ENCODE measurements around the gene RNLS. TPM values are rescaled to one million over a fixed set of nuclear protein-coding genes. Genes with fewer than 3 reads are reported as not detected.

The RNLS gene
- polyA plus RNA-seq, 1 experiment: 6.1 TPM

GRCh38 chr10:88237896-88238614 lies 345.1 kb downstream of the RNLS start:
- DNase-seq (ENCODE audit: low read depth, low spot score): no peak

GRCh38 chr10:88236121-88236743 lies 346.9 kb downstream of the RNLS start:
- H3K4me3 ChIP-seq (ENCODE audit: low read depth, low read length): no peak overlapping the region
- no peak for TF ChIP-seq CTCF (IDR thresholded peaks at IDR 0.05; ENCODE audit: low read depth, low read length)
- no peak for DNase-seq (ENCODE audit: low read depth, low spot score)
- POLR2A ChIA-PET: no interaction called here
- H3K27ac ChIP-seq (ENCODE audit: low read depth, low read length): no peak overlapping the region
- H3K27me3 ChIP-seq (ENCODE audit: control insufficient read depth, insufficient read depth, low read length): no peaks in the 10 kb centered on the region
- CTCF ChIA-PET: interaction anchor here (0.6 kb wide), 1 partner anchor 21 kb away, joined by 4 read pairs; no protein-coding TSS in a partner anchor
- H3K9me3 ChIP-seq (ENCODE audit: control insufficient read depth, insufficient read depth, low read length): no peaks in the 10 kb centered on the region

More at GRCh38 chr10:88237896-88238614, 345.1 kb downstream of the RNLS start:
- ChIA-PET CTCF (no interaction called here), POLR2A (no interaction called here)
- TF ChIP-seq CTCF (IDR thresholded peaks at IDR 0.05; ENCODE audit: low read depth, low read length): no peak
- no peak overlapping the region for H3K27ac ChIP-seq (ENCODE audit: low read depth, low read length)
- H3K4me3 ChIP-seq (ENCODE audit: low read depth, low read length): no peak overlapping the region
- H3K9me3 ChIP-seq (ENCODE audit: control insufficient read depth, insufficient read depth, low read length): no peaks in the 10 kb centered on the region
- no peaks in the 10 kb centered on the region for H3K27me3 ChIP-seq (ENCODE audit: control insufficient read depth, insufficient read depth, low read length)

- CTCF ChIA-PET: no interaction called here
- no peak overlapping the region for H3K4me3 ChIP-seq (ENCODE audit: low read depth, low read length)
- POLR2A ChIA-PET: no interaction called here
- no peaks in the 10 kb centered on the region for H3K27me3 ChIP-seq (ENCODE audit: control insufficient read depth, insufficient read depth, low read length)
- TF ChIP-seq CTCF (IDR thresholded peaks at IDR 0.05; ENCODE audit: low read depth, low read length): no peak
- DNase-seq (ENCODE audit: low read depth, low spot score): no peak
- no peaks in the 10 kb centered on the region for H3K9me3 ChIP-seq (ENCODE audit: control insufficient read depth, insufficient read depth, low read length)
- no peak overlapping the region for H3K27ac ChIP-seq (ENCODE audit: low read depth, low read length)
These were observed 348.8 kb downstream of the RNLS start for GRCh38 chr10:88234297-88234696.

- CTCF ChIA-PET: no interaction called here
- POLR2A ChIA-PET: no interaction called here
- no peaks in the 10 kb centered on the region for H3K27me3 ChIP-seq (ENCODE audit: control insufficient read depth, insufficient read depth, low read length)
- H3K9me3 ChIP-seq (ENCODE audit: control insufficient read depth, insufficient read depth, low read length): no peaks in the 10 kb centered on the region
- no peak for TF ChIP-seq CTCF (IDR thresholded peaks at IDR 0.05; ENCODE audit: low read depth, low read length)
- DNase-seq (ENCODE audit: low read depth, low spot score): no peak
- no peak overlapping the region for H3K27ac ChIP-seq (ENCODE audit: low read depth, low read length)
- H3K4me3 ChIP-seq (ENCODE audit: low read depth, low read length): no peak overlapping the region
These were observed 349.2 kb downstream of the RNLS start for GRCh38 chr10:88233870-88234269.

GRCh38 chr10:88232983-88233543 lies 350.1 kb downstream of the RNLS start:
- H3K4me3 ChIP-seq (ENCODE audit: low read depth, low read length): no peak overlapping the region
- POLR2A ChIA-PET: no interaction called here
- TF ChIP-seq CTCF (IDR thresholded peaks at IDR 0.05; ENCODE audit: low read depth, low read length): no peak
- H3K27me3 ChIP-seq (ENCODE audit: control insufficient read depth, insufficient read depth, low read length): no peaks in the 10 kb centered on the region
- CTCF ChIA-PET: no interaction called here
- H3K9me3 ChIP-seq (ENCODE audit: control insufficient read depth, insufficient read depth, low read length): no peaks in the 10 kb centered on the region
- DNase-seq (ENCODE audit: low read depth, low spot score): no peak
- no peak overlapping the region for H3K27ac ChIP-seq (ENCODE audit: low read depth, low read length)
